CD4-positive, alpha-beta T cell (primary cell): ENCODE data around the gene RNASE8. TPM values are rescaled to one million over a fixed set of nuclear protein-coding genes. Genes with fewer than 3 reads are reported as not detected.

ENCODE experiments used
- ATAC-seq: fragments of 200-7000 bp; cut with Tn5 transposase; one replicate; pipeline ENCODE4 v1.10.0; 2022; ENCODE audit warnings: mild to moderate bottlenecking; ENCODE audit not compliant: poor library complexity
- CTCF ChIA-PET: fragments of 350-600 bp; sonication (Branson Sonifier 250); formaldehyde crosslinking; loops from one replicate; lab custom pipeline; 2021; ENCODE audit warnings: antibody characterized with exemption, inconsistent platforms; lab: Charles Lee
- POLR2A ChIA-PET: fragments of 350-600 bp; sonication (Branson Sonifier 250); formaldehyde crosslinking; loops from one replicate; lab custom pipeline; 2021; ENCODE audit warnings: antibody characterized with exemption, inconsistent platforms; lab: Charles Lee
- DNase-seq, 14 experiments: peaks; one replicate each; pipeline ENCODE4 v3.0.0-alpha.2; 2013 to 2020; ENCODE audit warnings: mixed read lengths in 2 of 14
- H3K27ac ChIP-seq, 2 donors: one replicate each; pipeline versions ENCODE4 v1.5.1 to v1.7.0; 2013; ENCODE audit warnings: low read length in 2 of 2, low read depth in 1 of 2, mild to moderate bottlenecking in 1 of 2
- H3K27me3 ChIP-seq, 2 experiments: 1 replicate in 1 of 2; 2 replicates in 1 of 2; pipeline versions ENCODE4 v1.6.1 to v1.7.0; 2013; ENCODE audit warnings: low read length in 2 of 2, control low read depth in 1 of 2, mild to moderate bottlenecking in 1 of 2, moderate library complexity in 1 of 2; ENCODE audit not compliant: insufficient read depth in 2 of 2, control insufficient read depth in 1 of 2
- H3K36me3 ChIP-seq: one replicate; pipeline ENCODE4 v1.6.1; 2013; ENCODE audit warnings: low read length, control low read depth; ENCODE audit not compliant: insufficient read depth
- H3K4me1 ChIP-seq: one replicate; pipeline ENCODE4 v1.6.1; 2013; ENCODE audit warnings: low read length, control low read depth; ENCODE audit not compliant: insufficient read depth
- H3K4me3 ChIP-seq: one replicate; pipeline ENCODE4 v1.5.1; 2013; ENCODE audit warnings: mild to moderate bottlenecking, low read length, moderate library complexity
- H3K9me3 ChIP-seq, 2 experiments: 1 replicate in 1 of 2; 2 replicates in 1 of 2; pipeline versions ENCODE4 v1.6.1 to v1.7.0; 2013; ENCODE audit warnings: low read length in 2 of 2, mild to moderate bottlenecking in 2 of 2, control low read depth in 1 of 2, moderate library complexity in 1 of 2; ENCODE audit not compliant: control insufficient read depth in 1 of 2, insufficient read depth in 1 of 2
- H3K27ac Mint-ChIP-seq: one replicate; pipeline ENCODE4 v1.8.0; 2020; ENCODE audit warnings: mixed read lengths
- H3K27me3 Mint-ChIP-seq: one replicate; pipeline ENCODE4 v1.8.0; 2021; ENCODE audit warnings: mixed read lengths
- H3K36me3 Mint-ChIP-seq: one replicate; pipeline ENCODE4 v1.8.0; 2021; ENCODE audit warnings: low read depth, mixed read lengths
- H3K4me1 Mint-ChIP-seq: one replicate; pipeline ENCODE4 v1.8.0; 2021; ENCODE audit warnings: low read depth, mixed read lengths
- H3K4me3 Mint-ChIP-seq: one replicate; pipeline ENCODE4 v1.8.0; 2020; ENCODE audit warnings: mild to moderate bottlenecking, mixed read lengths
- H3K9me3 Mint-ChIP-seq: one replicate; pipeline ENCODE4 v1.8.0; 2020; ENCODE audit warnings: mixed read lengths
- intact Hi-C, 2 experiments: fragments of 100-400 bp; cut with DNase I in 1 of 2; cut with micrococcal nuclease in 1 of 2; formaldehyde crosslinking; loops; one replicate each; pipeline versions ENCODE4 v1.15.1 to v1.9.0; 2023 to 2025; cut with DNase I, micrococcal nuclease
- total RNA-seq, 174 experiments: library from RNA in 2 of 174; stranded (reverse) in 2 of 174; gene quantifications; one replicate each; pipeline ENCODE4 v1.2.3 and lab custom pipeline; 2021 to 2026
- TF ChIP-seq, protein P1 (sequence below): fragments of 200-600 bp; IDR thresholded peaks from one replicate; pipeline ENCODE4 v1.8.0; 2022; ENCODE audit warnings: antibody characterized with exemption, mild to moderate bottlenecking

Gene RNASE8
- total RNA-seq, 2 experiments from 2014 or later, result not detected

GRCh38 chr14:21029917-21030316 lies 27.7 kb upstream of the RNASE8 start, which contains the start of gene TPPP2:
TSS of gene TPPP2 (plus strand) at chr14:21030217. CDS start at chr14:21030582, 365 bp downstream.
- H3K4me3 ChIP-seq, result no peak within 1 kb of the TSS
- Mint-ChIP-seq H3K36me3 (no peaks in the 10 kb centered on the region), H3K27ac (no peak within 1 kb of the TSS), H3K4me1 (no peaks in the 10 kb centered on the region), H3K9me3 (no peaks in the 10 kb centered on the region), H3K27me3 (no peaks in the 10 kb centered on the region), H3K4me3 (no peak within 1 kb of the TSS)
- H3K36me3 ChIP-seq, result no peaks in the 10 kb centered on the region
- DNase-seq, result no peak
- TF ChIP-seq, protein P1, sequence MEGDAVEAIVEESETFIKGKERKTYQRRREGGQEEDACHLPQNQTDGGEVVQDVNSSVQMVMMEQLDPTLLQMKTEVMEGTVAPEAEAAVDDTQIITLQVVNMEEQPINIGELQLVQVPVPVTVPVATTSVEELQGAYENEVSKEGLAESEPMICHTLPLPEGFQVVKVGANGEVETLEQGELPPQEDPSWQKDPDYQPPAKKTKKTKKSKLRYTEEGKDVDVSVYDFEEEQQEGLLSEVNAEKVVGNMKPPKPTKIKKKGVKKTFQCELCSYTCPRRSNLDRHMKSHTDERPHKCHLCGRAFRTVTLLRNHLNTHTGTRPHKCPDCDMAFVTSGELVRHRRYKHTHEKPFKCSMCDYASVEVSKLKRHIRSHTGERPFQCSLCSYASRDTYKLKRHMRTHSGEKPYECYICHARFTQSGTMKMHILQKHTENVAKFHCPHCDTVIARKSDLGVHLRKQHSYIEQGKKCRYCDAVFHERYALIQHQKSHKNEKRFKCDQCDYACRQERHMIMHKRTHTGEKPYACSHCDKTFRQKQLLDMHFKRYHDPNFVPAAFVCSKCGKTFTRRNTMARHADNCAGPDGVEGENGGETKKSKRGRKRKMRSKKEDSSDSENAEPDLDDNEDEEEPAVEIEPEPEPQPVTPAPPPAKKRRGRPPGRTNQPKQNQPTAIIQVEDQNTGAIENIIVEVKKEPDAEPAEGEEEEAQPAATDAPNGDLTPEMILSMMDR, result no peak
- ATAC-seq, result no peak
- H3K4me1 ChIP-seq, result peaks cover 8% of the 10 kb centered on the region
- CTCF ChIA-PET, result no interaction called here
- intact Hi-C loops, result no loop called here
- no peaks in the 10 kb centered on the region for H3K9me3 ChIP-seq
- no peak within 1 kb of the TSS for H3K27ac ChIP-seq
- H3K27me3 ChIP-seq, result peaks cover 0 to under 1% of the 10 kb centered on the region in 2 experiments
- POLR2A ChIA-PET, result no interaction called here

GRCh38 chr14:21030531-21030930 lies 27.1 kb upstream of the RNASE8 start:
- H3K4me3 Mint-ChIP-seq, result no peak overlapping the region
- intact Hi-C loops, result no loop called here
- no peak overlapping the region for H3K4me3 ChIP-seq
- no peaks in the 10 kb centered on the region for H3K9me3 Mint-ChIP-seq
- H3K27me3 ChIP-seq, result peaks cover 0 to 3% of the 10 kb centered on the region in 2 experiments
- TF ChIP-seq, protein P1, result no peak
- no peaks in the 10 kb centered on the region for H3K9me3 ChIP-seq
- ChIA-PET CTCF (no interaction called here), POLR2A (no interaction called here)
- H3K27ac Mint-ChIP-seq, result no peak overlapping the region
- ATAC-seq (no peak), DNase-seq (no peak)
- no peaks in the 10 kb centered on the region for H3K27me3 Mint-ChIP-seq
- no peaks in the 10 kb centered on the region for H3K36me3 Mint-ChIP-seq
- H3K36me3 ChIP-seq, result no peaks in the 10 kb centered on the region
- no peaks in the 10 kb centered on the region for H3K4me1 Mint-ChIP-seq
- peaks cover 4% of the 10 kb centered on the region for H3K4me1 ChIP-seq
- no peak overlapping the region for H3K27ac ChIP-seq

- Histone ChIP-seq H3K36me3 (no peaks in the 10 kb centered on the region), H3K4me3 (no peak overlapping the region), H3K9me3 (no peaks in the 10 kb centered on the region), H3K4me1 (no peaks in the 10 kb centered on the region), H3K27me3 (peaks cover 0 to 3% of the 10 kb centered on the region in 2 experiments), H3K27ac (no peak overlapping the region)
- no peaks in the 10 kb centered on the region for H3K9me3 Mint-ChIP-seq
- ChIA-PET CTCF (interaction anchor here (1.5 kb wide), 1 partner anchor 60 kb away, joined by 3 read pairs; no protein-coding TSS in a partner anchor), POLR2A (no interaction called here)
- no peaks in the 10 kb centered on the region for H3K4me1 Mint-ChIP-seq
- no peaks in the 10 kb centered on the region for H3K36me3 Mint-ChIP-seq
- DNase-seq (peak in 1 of 14 experiments; percentile 23), ATAC-seq (no peak)
- no peaks in the 10 kb centered on the region for H3K27me3 Mint-ChIP-seq
- no peak overlapping the region for H3K4me3 Mint-ChIP-seq
- TF ChIP-seq, protein P1, result no peak
- intact Hi-C loops, result no loop called here
- no peak overlapping the region for H3K27ac Mint-ChIP-seq
Measured at GRCh38 chr14:21032326-21033132, 25.1 kb upstream of the RNASE8 start.
